IMR-90 (cell line): ENCODE data around the gene PRKD1. TPM values are rescaled to one million over a fixed set of nuclear protein-coding genes. Genes with fewer than 3 reads are reported as not detected.

Experiments
- ATAC-seq: fragments of 200-7000 bp; cut with Tn5 transposase; 2 replicates; pipeline ENCODE4 v1.9.1; 2020; ENCODE audit warnings: low read depth, mild to moderate bottlenecking, moderate library complexity
- BruUV-seq: library from RNA; stranded (reverse); fragments of 400-500 nt; replicated peaks from 2 replicates; lab custom pipeline; 2021; lab: Mats Ljungman, UMichigan
- CTCF ChIA-PET: fragments of 300-600 bp; formaldehyde crosslinking; extraction: SDS; loops from one replicate; lab custom pipeline; 2021; ENCODE audit warnings: antibody characterized with exemption; lab: Yijun Ruan, JAX
- POLR2A ChIA-PET: fragments of 300-600 bp; sonication (Branson Sonifier 250); formaldehyde crosslinking; loops from one replicate; lab custom pipeline; 2022; ENCODE audit warnings: antibody characterized with exemption; ENCODE audit not compliant: unreplicated experiment; lab: Charles Lee
- DNase-seq: peaks from one replicate; pipeline ENCODE4 v3.0.0; 2013
- H2AFZ ChIP-seq: replicated peaks from 2 replicates; pipeline ENCODE3; 2013; ENCODE audit warnings: low read length, mild to moderate bottlenecking; ENCODE audit not compliant: poor library complexity
- H2AK5ac ChIP-seq: 2 replicates; pipeline ENCODE4 v1.6.1; 2013; ENCODE audit warnings: low read depth, low read length, inconsistent platforms
- H2AK9ac ChIP-seq: replicated peaks from 2 replicates; pipeline ENCODE3; 2013; ENCODE audit warnings: mild to moderate bottlenecking, low read depth, low read length, moderate library complexity; ENCODE audit not compliant: poor library complexity
- H2BK120ac ChIP-seq: 2 replicates; pipeline ENCODE4 v1.6.1; 2013; ENCODE audit warnings: low read depth, low read length, inconsistent platforms
- H2BK15ac ChIP-seq: 3 replicates; pipeline ENCODE4 v1.6.1; 2013; ENCODE audit warnings: low read depth, low read length, inconsistent platforms
- H2BK20ac ChIP-seq: 2 replicates; pipeline ENCODE4 v1.6.1; 2013; ENCODE audit warnings: low read depth, mild to moderate bottlenecking, inconsistent platforms, low read length, moderate library complexity
- H2BK5ac ChIP-seq: 2 replicates; pipeline ENCODE4 v1.6.1; 2013; ENCODE audit warnings: mild to moderate bottlenecking, low read depth, low read length, inconsistent platforms; ENCODE audit not compliant: poor library complexity, severe bottlenecking
- H3K14ac ChIP-seq: replicated peaks from 2 replicates; pipeline ENCODE4 v1.6.1; 2013; ENCODE audit warnings: low read depth, low read length, inconsistent platforms
- H3K18ac ChIP-seq: 2 replicates; pipeline ENCODE4 v1.6.1; 2013; ENCODE audit warnings: low read depth, low read length, control low read depth
- H3K23ac ChIP-seq: 2 replicates; pipeline ENCODE4 v1.6.1; 2013; ENCODE audit warnings: low read depth, low read length, inconsistent platforms
- H3K27ac ChIP-seq: 2 replicates; pipeline ENCODE4 v1.5.1; 2013; ENCODE audit warnings: mild to moderate bottlenecking, control low read depth, low read length; ENCODE audit not compliant: insufficient read depth
- H3K27me3 ChIP-seq: 2 replicates; pipeline ENCODE4 v1.6.1; 2013; ENCODE audit warnings: low read length; ENCODE audit not compliant: control insufficient read depth, insufficient read depth
- H3K36me3 ChIP-seq: 2 replicates; pipeline ENCODE4 v1.6.1; 2013; ENCODE audit warnings: low read length, mixed read lengths; ENCODE audit not compliant: control insufficient read depth, insufficient read depth
- H3K4ac ChIP-seq: 2 replicates; pipeline ENCODE4 v1.6.1; 2013; ENCODE audit warnings: low read depth, low read length, inconsistent platforms
- H3K4me1 ChIP-seq: 2 replicates; pipeline ENCODE4 v1.6.1; 2013; ENCODE audit warnings: low read length, mixed read lengths; ENCODE audit not compliant: control insufficient read depth, insufficient read depth
- H3K4me2 ChIP-seq: 2 replicates; pipeline ENCODE4 v1.6.1; 2013; ENCODE audit warnings: low read depth, mild to moderate bottlenecking, control low read depth, low read length, moderate library complexity
- H3K4me3 ChIP-seq: 2 replicates; pipeline ENCODE4 v1.5.1; 2013; ENCODE audit warnings: low read depth, mild to moderate bottlenecking, control low read depth, low read length, moderate library complexity; ENCODE audit not compliant: insufficient read depth
- H3K56ac ChIP-seq: 2 replicates; pipeline ENCODE4 v1.6.1; 2013; ENCODE audit warnings: low read length, inconsistent platforms; ENCODE audit not compliant: insufficient read depth; ENCODE audit errors: extremely low read depth
- H3K79me1 ChIP-seq, 2 experiments: 2 replicates each; pipeline ENCODE4 v1.6.1; 2013; ENCODE audit warnings: low read length in 2 of 2, inconsistent platforms in 1 of 2, low read depth in 1 of 2
- H3K9ac ChIP-seq: 2 replicates; pipeline ENCODE4 v1.6.1; 2013; ENCODE audit warnings: low read depth, low read length, control low read depth
- H3K9me1 ChIP-seq: 2 replicates; pipeline ENCODE4 v1.6.1; 2013; ENCODE audit warnings: low read length, inconsistent platforms; ENCODE audit not compliant: insufficient read depth
- H3K9me3 ChIP-seq: 2 replicates; pipeline ENCODE4 v1.6.1; 2013; ENCODE audit warnings: low read length; ENCODE audit not compliant: control insufficient read depth, insufficient read depth
- H4K20me1 ChIP-seq: 2 replicates; pipeline ENCODE4 v1.6.1; 2013; ENCODE audit warnings: low read length, inconsistent platforms; ENCODE audit not compliant: insufficient read depth
- H4K5ac ChIP-seq: 2 replicates; pipeline ENCODE4 v1.6.1; 2013; ENCODE audit warnings: mild to moderate bottlenecking, low read depth, low read length, control low read depth
- H4K8ac ChIP-seq, 2 experiments: 2 replicates each; pipeline ENCODE4 v1.6.1; 2013; ENCODE audit warnings: low read depth in 2 of 2, low read length in 2 of 2, control low read depth in 1 of 2, inconsistent platforms in 1 of 2
- H4K91ac ChIP-seq: 2 replicates; pipeline ENCODE4 v1.6.1; 2013; ENCODE audit warnings: low read depth, low read length, inconsistent platforms; ENCODE audit not compliant: insufficient read depth
- FOS ChIP-seq: fragments of 150-350 bp; IDR thresholded peaks from 2 replicates; pipeline ENCODE4 v1.6.1; 2016; ENCODE audit warnings: low read depth, low read length
- WGBS, 2 experiments: methylation state at CpG; one replicate each; pipeline versions ENCODE4 v1.1.5 to v1.1.7; 2013; ENCODE audit warnings: missing lambda C conversion rate in 2 of 2; ENCODE audit not compliant: insufficient read length in 1 of 2; ENCODE audit errors: extremely low coverage in 2 of 2; 5-methylcytosine and 5-hydroxymethylcytosine counted together
- dilution Hi-C: fragments of 300-500 bp; cut with HindIII; formaldehyde crosslinking; loops from one replicate; pipeline ENCODE4 v1.14.3; 2018; ENCODE audit warnings: low sequenced_read_pairs; ENCODE audit not compliant: unreplicated experiment
- in situ Hi-C: fragments of 300-500 bp; cut with MboI; formaldehyde crosslinking; loops from 3 replicates; pipeline ENCODE4 v1.14.3; 2019; ENCODE audit warnings: low sequenced_read_pairs, inconsistent platforms, mixed read lengths
- intact Hi-C: fragments of 100-400 bp; cut with micrococcal nuclease; formaldehyde crosslinking; loops from 2 replicates; pipeline ENCODE4 v1.10.0; 2022
- polyA plus RNA-seq, 3 experiments: library from polyadenylated mRNA; depleted of rRNA; stranded (reverse); fragments of >200 nt; gene quantifications; 2 replicates each; pipeline ENCODE4 v1.2.3, GENCODE V29; 2012; ENCODE audit warnings: low replicate concordance in 1 of 3
- total RNA-seq: library from RNA; depleted of rRNA; stranded (reverse); fragments of >200 nt; gene quantifications from 2 replicates; pipeline ENCODE4 v1.2.3, GENCODE V29; 2012

The PRKD1 gene
- total and polyA plus RNA-seq, 2 of the 4 experiments (the other 2 are of a cell fraction), result 12.9 to 14.2 TPM

DNA sequence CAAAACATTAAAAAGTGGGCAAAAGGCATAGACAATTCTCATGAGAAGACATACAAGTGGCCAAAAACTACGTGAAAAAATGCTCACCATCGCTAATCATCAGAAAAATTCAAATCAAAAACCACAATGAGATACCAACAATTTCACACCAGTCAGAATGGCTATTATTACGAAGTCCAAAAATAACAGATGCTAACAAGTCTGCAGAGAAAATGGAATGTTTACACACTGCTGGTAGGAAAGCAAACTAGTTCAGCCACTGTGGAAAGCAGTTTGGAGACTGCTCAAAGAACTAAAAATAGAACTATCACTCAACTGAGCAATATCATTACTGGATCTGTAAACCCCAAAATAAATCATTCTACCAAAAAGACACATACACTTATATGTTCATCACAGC is 76.2 kb downstream of the PRKD1 start:
- no peak for TF ChIP-seq FOS
- H4K91ac ChIP-seq, result no peak overlapping the region
- H2BK20ac ChIP-seq, result no peak overlapping the region
- H3K56ac ChIP-seq, result no peak overlapping the region
- peaks cover 5% of the 10 kb centered on the region; the same call in 1 of the 2 replicates for H3K9me3 ChIP-seq
- no peak overlapping the region for H2AK9ac ChIP-seq
- H3K4ac ChIP-seq, result no peak overlapping the region
- no peak overlapping the region for H2BK15ac ChIP-seq
- POLR2A ChIA-PET, result no interaction called here
- H3K79me1 ChIP-seq, result peaks cover 26 to 35% of the 10 kb centered on the region in 2 experiments
- DNase-seq (no peak), ATAC-seq (no peak)
- no peak overlapping the region for H2BK5ac ChIP-seq
- in situ Hi-C loops, result no loop called here
- no peaks in the 10 kb centered on the region for H3K27me3 ChIP-seq
- no peak overlapping the region for H2AK5ac ChIP-seq
- no peak overlapping the region for H3K18ac ChIP-seq
- CTCF ChIA-PET, result no interaction called here
- intact Hi-C loops, result no loop called here
- 100% methylated on average over 1 of the region's 3 CpGs; no CpG with 5 or more reads in 1 of the 2 experiments for WGBS, 2 experiments
- no peak overlapping the region for H4K5ac ChIP-seq
- H4K8ac ChIP-seq, result no peak overlapping the region
- no peaks in the 10 kb centered on the region for H3K36me3 ChIP-seq
- H3K27ac ChIP-seq, result no peak overlapping the region
- H3K4me3 ChIP-seq, result no peak overlapping the region
- H3K4me1 ChIP-seq, result no peaks in the 10 kb centered on the region; the same call in 1 of the 2 replicates
- no TSS peak for BruUV-seq
- no peak overlapping the region for H2AFZ ChIP-seq
- peaks cover 18% of the 10 kb centered on the region for H4K20me1 ChIP-seq
- H3K4me2 ChIP-seq, result no peak overlapping the region
- no peaks in the 10 kb centered on the region; the same call in 1 of the 2 replicates for H3K9me1 ChIP-seq
- H3K9ac ChIP-seq, result no peak overlapping the region
- no peak overlapping the region for H3K23ac ChIP-seq
- H3K14ac ChIP-seq, result no peak overlapping the region
- dilution Hi-C loops, result no loop called here
- no peak overlapping the region for H2BK120ac ChIP-seq
